ENCODE data around the gene IQSEC1.

The IQSEC1 gene

DNA sequence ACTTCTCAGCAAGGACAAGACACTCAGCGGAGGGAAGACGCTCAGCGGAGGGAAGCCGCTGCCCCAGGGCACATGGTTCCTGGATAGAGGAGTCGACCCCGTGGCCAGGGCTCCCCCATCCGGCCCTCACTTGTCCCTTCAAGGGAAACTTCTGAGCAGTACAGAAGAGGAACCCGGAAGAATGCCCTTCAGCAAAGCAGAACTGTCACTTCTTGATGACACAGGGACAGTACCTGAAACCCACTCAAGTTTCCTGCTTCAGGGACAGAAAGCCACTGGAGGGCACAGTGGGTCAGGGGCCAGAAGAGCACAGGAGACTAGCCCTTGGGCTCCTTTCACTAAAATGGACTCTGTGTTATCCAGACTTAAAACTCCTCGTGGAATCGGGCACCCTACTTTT lies 134.1 kb downstream of the IQSEC1 start:
- Mint-ChIP-seq H3K36me3 (ENCODE audit: low read depth) (no peaks in the 10 kb centered on the region), H3K9me3 (no peaks in the 10 kb centered on the region), H3K4me3 (no peak overlapping the region), H3K27me3 (no peaks in the 10 kb centered on the region), H3K27ac (no peak overlapping the region), H3K4me1 (ENCODE audit: low read depth) (no peaks in the 10 kb centered on the region)

- Mint-ChIP-seq H3K9me3 (no peaks in the 10 kb centered on the region), H3K27ac (no peak overlapping the region), H3K27me3 (no peaks in the 10 kb centered on the region), H3K36me3 (ENCODE audit: low read depth) (peaks cover 4% of the 10 kb centered on the region), H3K4me3 (no peak overlapping the region), H3K4me1 (ENCODE audit: low read depth) (no peaks in the 10 kb centered on the region)
Observed at GRCh38 chr3:12938258-12938711, 134.9 kb downstream of the IQSEC1 start.

GRCh38 chr3:12935861-12936830 lies 137.1 kb downstream of the IQSEC1 start:
- Mint-ChIP-seq H3K36me3 (ENCODE audit: low read depth) (peaks cover 5% of the 10 kb centered on the region), H3K9me3 (no peaks in the 10 kb centered on the region), H3K4me1 (ENCODE audit: low read depth) (no peaks in the 10 kb centered on the region), H3K27me3 (no peaks in the 10 kb centered on the region), H3K4me3 (no peak overlapping the region), H3K27ac (no peak overlapping the region)

GRCh38 chr3:12935023-12935860 lies 138.0 kb downstream of the IQSEC1 start:
- H3K27ac Mint-ChIP-seq: no peak overlapping the region
- H3K27me3 Mint-ChIP-seq: no peaks in the 10 kb centered on the region
- no peak overlapping the region for H3K4me3 Mint-ChIP-seq
- no peaks in the 10 kb centered on the region for H3K4me1 Mint-ChIP-seq (ENCODE audit: low read depth)
- H3K36me3 Mint-ChIP-seq (ENCODE audit: low read depth): peaks cover 5% of the 10 kb centered on the region
- no peaks in the 10 kb centered on the region for H3K9me3 Mint-ChIP-seq

GRCh38 chr3:12934431-12934830 lies 138.8 kb downstream of the IQSEC1 start:
- Mint-ChIP-seq H3K36me3 (ENCODE audit: low read depth) (peaks cover 5% of the 10 kb centered on the region), H3K27ac (no peak overlapping the region), H3K27me3 (no peaks in the 10 kb centered on the region)

GRCh38 chr3:12933901-12934300 lies 139.3 kb downstream of the IQSEC1 start:
- no peak overlapping the region for H3K4me3 Mint-ChIP-seq
- H3K9me3 Mint-ChIP-seq: no peaks in the 10 kb centered on the region
- no peak overlapping the region for H3K27ac Mint-ChIP-seq
- no peaks in the 10 kb centered on the region for H3K4me1 Mint-ChIP-seq (ENCODE audit: low read depth)
- H3K27me3 Mint-ChIP-seq: no peaks in the 10 kb centered on the region
- peaks cover 6% of the 10 kb centered on the region for H3K36me3 Mint-ChIP-seq (ENCODE audit: low read depth)

More at GRCh38 chr3:12934431-12934830, 138.8 kb downstream of the IQSEC1 start:
- H3K4me1 Mint-ChIP-seq (ENCODE audit: low read depth): no peaks in the 10 kb centered on the region
- no peak overlapping the region for H3K4me3 Mint-ChIP-seq
- H3K9me3 Mint-ChIP-seq: no peaks in the 10 kb centered on the region

DNA sequence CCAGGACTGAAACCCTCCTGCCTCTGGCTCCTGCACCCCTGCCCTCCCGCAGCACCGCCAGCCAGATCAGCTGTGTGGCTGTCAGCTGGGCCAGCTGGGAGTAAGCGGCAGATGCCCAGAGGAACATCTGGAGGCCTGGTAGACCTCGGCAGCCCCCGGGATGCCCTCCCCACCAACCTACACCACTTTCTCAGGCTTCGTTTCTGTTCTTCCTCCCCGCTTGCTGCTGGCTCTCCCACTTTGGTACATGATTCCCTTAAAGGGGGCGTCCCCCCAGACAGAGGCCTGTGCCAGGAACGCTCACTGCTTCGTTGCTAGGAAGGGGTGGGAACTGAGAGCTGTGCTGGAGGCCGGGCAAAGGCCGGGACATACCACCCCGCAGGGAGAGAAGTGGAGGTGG lies 140.5 kb downstream of the IQSEC1 start:
- Mint-ChIP-seq H3K4me3 (no peak overlapping the region), H3K36me3 (ENCODE audit: low read depth) (peaks cover 9% of the 10 kb centered on the region), H3K27me3 (no peaks in the 10 kb centered on the region), H3K4me1 (ENCODE audit: low read depth) (no peaks in the 10 kb centered on the region), H3K9me3 (no peaks in the 10 kb centered on the region), H3K27ac (no peak overlapping the region)

GRCh38 chr3:12932347-12932746 lies 140.9 kb downstream of the IQSEC1 start:
- H3K4me3 Mint-ChIP-seq: no peak overlapping the region
- H3K4me1 Mint-ChIP-seq (ENCODE audit: low read depth): no peaks in the 10 kb centered on the region
- peaks cover 9% of the 10 kb centered on the region for H3K36me3 Mint-ChIP-seq (ENCODE audit: low read depth)
- no peaks in the 10 kb centered on the region for H3K27me3 Mint-ChIP-seq
- no peak overlapping the region for H3K27ac Mint-ChIP-seq
- no peaks in the 10 kb centered on the region for H3K9me3 Mint-ChIP-seq

DNA sequence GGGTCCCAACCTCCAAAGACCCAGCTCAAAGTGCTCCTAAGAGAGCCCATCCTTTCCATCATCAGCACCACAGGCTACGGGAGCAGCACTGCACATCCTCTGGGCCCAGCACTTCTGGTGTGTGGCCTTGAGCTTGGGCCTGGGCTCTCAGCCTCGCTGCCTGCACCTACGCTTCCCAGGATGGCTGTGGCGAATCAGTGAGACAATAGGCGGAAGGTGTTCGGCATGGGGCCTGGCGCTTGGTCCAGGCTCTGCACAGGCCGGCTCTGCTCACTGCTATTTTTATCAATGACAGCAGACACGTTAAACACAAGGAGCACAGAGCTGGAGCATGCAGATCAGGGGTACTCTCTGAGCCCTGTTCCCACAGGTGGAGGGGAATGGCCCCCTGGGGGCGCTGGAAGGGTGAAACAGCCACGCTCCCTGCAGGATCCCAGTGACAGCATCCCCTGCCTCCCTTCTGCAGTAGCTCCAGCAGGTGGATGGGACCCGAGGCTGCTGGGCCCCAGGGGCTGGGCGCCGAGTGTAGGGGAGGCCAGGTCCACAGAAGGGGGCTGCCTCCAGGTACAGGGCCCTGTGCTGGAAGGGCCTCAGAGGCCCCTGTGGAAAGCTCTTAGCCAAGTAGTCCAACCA lies 141.8 kb downstream of the IQSEC1 start:
- Mint-ChIP-seq H3K9me3 (no peaks in the 10 kb centered on the region), H3K4me3 (no peak overlapping the region), H3K36me3 (ENCODE audit: low read depth) (peaks cover 9% of the 10 kb centered on the region), H3K27ac (no peak overlapping the region), H3K27me3 (no peaks in the 10 kb centered on the region), H3K4me1 (ENCODE audit: low read depth) (no peaks in the 10 kb centered on the region)

GRCh38 chr3:12929801-12930200 lies 143.4 kb downstream of the IQSEC1 start:
- Mint-ChIP-seq H3K27me3 (no peaks in the 10 kb centered on the region), H3K36me3 (ENCODE audit: low read depth) (peaks cover 9% of the 10 kb centered on the region), H3K9me3 (no peaks in the 10 kb centered on the region), H3K4me3 (no peak overlapping the region), H3K4me1 (ENCODE audit: low read depth) (peaks cover 6% of the 10 kb centered on the region), H3K27ac (peak overlapping the region; percentile 59)

GRCh38 chr3:12926660-12927059 lies 146.6 kb downstream of the IQSEC1 start:
- H3K4me1 Mint-ChIP-seq (ENCODE audit: low read depth): peaks cover 6% of the 10 kb centered on the region
- H3K9me3 Mint-ChIP-seq: no peaks in the 10 kb centered on the region
- no peaks in the 10 kb centered on the region for H3K27me3 Mint-ChIP-seq
- peaks cover 15% of the 10 kb centered on the region for H3K36me3 Mint-ChIP-seq (ENCODE audit: low read depth)
- no peak overlapping the region for H3K4me3 Mint-ChIP-seq
- H3K27ac Mint-ChIP-seq: no peak overlapping the region

DNA sequence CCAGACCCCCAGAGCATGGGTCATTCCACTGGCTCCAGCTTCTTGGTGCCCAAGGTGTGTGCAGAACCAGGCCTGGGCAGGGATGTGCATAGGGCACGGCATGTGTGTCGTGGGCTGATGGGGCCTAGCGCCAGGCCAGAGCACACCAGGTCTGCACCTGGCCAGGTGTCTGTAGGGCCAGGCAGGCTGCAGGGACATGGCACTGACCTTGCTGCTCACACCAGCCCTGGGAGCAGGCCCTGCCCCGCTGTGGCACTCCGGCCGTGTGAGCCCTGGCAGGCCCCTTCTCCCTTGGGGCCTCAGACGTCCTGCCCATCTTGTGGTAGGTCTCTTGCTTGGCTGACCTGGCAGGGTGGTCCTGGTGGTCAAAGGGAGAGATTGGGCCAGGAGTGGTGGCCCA lies 147.6 kb downstream of the IQSEC1 start:
- peaks cover 19% of the 10 kb centered on the region for H3K36me3 Mint-ChIP-seq (ENCODE audit: low read depth)
- H3K27ac Mint-ChIP-seq: no peak overlapping the region
- H3K4me3 Mint-ChIP-seq: no peak overlapping the region
- peaks cover 6% of the 10 kb centered on the region for H3K4me1 Mint-ChIP-seq (ENCODE audit: low read depth)
- H3K9me3 Mint-ChIP-seq: no peaks in the 10 kb centered on the region
- H3K27me3 Mint-ChIP-seq: no peaks in the 10 kb centered on the region

DNA sequence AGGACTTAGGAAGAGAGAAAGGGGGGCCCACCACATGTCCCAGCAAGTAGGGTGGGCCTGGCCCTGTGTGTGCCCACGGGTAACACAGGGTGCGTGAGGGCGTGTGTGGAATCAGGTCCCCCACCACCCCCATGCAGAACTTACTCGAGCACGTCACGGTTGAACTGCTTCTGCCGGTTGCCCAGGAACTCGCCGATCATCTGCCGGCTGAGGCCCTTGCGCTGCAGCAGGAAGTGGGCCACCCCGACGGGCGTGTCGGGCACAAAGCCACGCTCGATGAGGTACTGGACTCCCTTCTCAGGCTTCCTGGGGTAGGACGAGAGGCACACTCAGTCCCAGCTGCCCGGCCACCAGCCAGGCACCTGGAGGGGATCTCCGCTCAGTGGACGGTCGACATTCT lies 148.8 kb downstream of the IQSEC1 start:
- no peaks in the 10 kb centered on the region for H3K9me3 Mint-ChIP-seq
- H3K4me1 Mint-ChIP-seq (ENCODE audit: low read depth): peaks cover 6% of the 10 kb centered on the region
- peaks cover 19% of the 10 kb centered on the region for H3K36me3 Mint-ChIP-seq (ENCODE audit: low read depth)
- no peaks in the 10 kb centered on the region for H3K27me3 Mint-ChIP-seq
- no peak overlapping the region for H3K4me3 Mint-ChIP-seq
- no peak overlapping the region for H3K27ac Mint-ChIP-seq

- Mint-ChIP-seq H3K36me3 (ENCODE audit: low read depth) (peaks cover 15% of the 10 kb centered on the region), H3K27me3 (no peaks in the 10 kb centered on the region), H3K4me3 (no peak overlapping the region), H3K9me3 (no peaks in the 10 kb centered on the region), H3K27ac (no peak overlapping the region), H3K4me1 (ENCODE audit: low read depth) (peaks cover 7% of the 10 kb centered on the region)
Observed at GRCh38 chr3:12922881-12923431, 150.3 kb downstream of the IQSEC1 start.

Data from stimulated activated naive CD8-positive, alpha-beta T cell treated with anti-CD3 and anti-CD28 coated beads, Interleukin-15, Interleukin-2, amounts not matched to agents 100 ng/mL and 50 ng/mL, for 24 hours (primary cell).